NCI-H2081 treated with DMSO at 0.1 percent for 48 hours (cell line): ENCODE results near the gene ZNF519.
"Not testable (repeated sequence)": the region's sequence is repeated elsewhere in the genome, so short reads cannot be mapped to it uniquely, and the experiment has no call there.

Experiments
- DNase-seq: peaks from one replicate; lab custom pipeline; 2025; lab: John Stamatoyannopoulos, UW

Gene ZNF519

GRCh38 chr18:14147935-14148865 is 16.0 kb upstream of the ZNF519 start:
- not testable (repeated sequence) for DNase-seq

- not testable (repeated sequence) for DNase-seq
Measured at GRCh38 chr18:14146771-14147170, 14.5 kb upstream of the ZNF519 start.

- DNase-seq: not testable (repeated sequence)
Measured at GRCh38 chr18:14145581-14146338, 13.5 kb upstream of the ZNF519 start.

- DNase-seq: not testable (repeated sequence)
Measured at GRCh38 chr18:14145021-14145420, 12.8 kb upstream of the ZNF519 start.

- DNase-seq: no peak
Measured at GRCh38 chr18:14144628-14144895, 12.3 kb upstream of the ZNF519 start.

- not testable (repeated sequence) for DNase-seq
Measured at GRCh38 chr18:14143871-14144627, 11.8 kb upstream of the ZNF519 start.

- not testable (repeated sequence) for DNase-seq
Measured at GRCh38 chr18:14143396-14143795, 11.2 kb upstream of the ZNF519 start.

- not testable (repeated sequence) for DNase-seq
Measured at GRCh38 chr18:14142177-14142576, 9.9 kb upstream of the ZNF519 start.

- not testable (repeated sequence) for DNase-seq
Measured at GRCh38 chr18:14139583-14139982, 7.3 kb upstream of the ZNF519 start.

GRCh38 chr18:14137971-14138370 is 5.7 kb upstream of the ZNF519 start:
- not testable (repeated sequence) for DNase-seq

- DNase-seq: not testable (repeated sequence)
Measured at GRCh38 chr18:14131696-14132270, 452 bp downstream of the ZNF519 start.

GRCh38 chr18:14130804-14131203 is 1.4 kb downstream of the ZNF519 start:
- DNase-seq: not testable (repeated sequence)

- no peak for DNase-seq
Measured at GRCh38 chr18:14124689-14125088, 7.5 kb downstream of the ZNF519 start.

- DNase-seq: no peak
Measured at GRCh38 chr18:14122097-14122496, 10.1 kb downstream of the ZNF519 start.

- DNase-seq: no peak
Measured at GRCh38 chr18:14120926-14121325, 11.3 kb downstream of the ZNF519 start.

- no peak for DNase-seq
Measured at GRCh38 chr18:14117606-14118005, 14.6 kb downstream of the ZNF519 start.

- DNase-seq: no peak
Measured at GRCh38 chr18:14106906-14107305, 25.3 kb downstream of the ZNF519 start.

- DNase-seq: no peak
Measured at GRCh38 chr18:14104906-14105748, 27.1 kb downstream of the ZNF519 start.

GRCh38 chr18:14104201-14104600 is 28.0 kb downstream of the ZNF519 start:
- DNase-seq: no peak

GRCh38 chr18:14100503-14101286 is 31.5 kb downstream of the ZNF519 start:
- no peak for DNase-seq
